HG03442 (cell line): ENCODE measurements around the gene ZBTB48.

ENCODE experiments used
- ATAC-seq: cut with Tn5 transposase; IDR thresholded peaks from one replicate; pipeline ENCODE4 v1.9.1; 2021; ENCODE audit warnings: mild to moderate bottlenecking, moderate library complexity; ENCODE audit not compliant: unreplicated experiment

Gene ZBTB48

DNA sequence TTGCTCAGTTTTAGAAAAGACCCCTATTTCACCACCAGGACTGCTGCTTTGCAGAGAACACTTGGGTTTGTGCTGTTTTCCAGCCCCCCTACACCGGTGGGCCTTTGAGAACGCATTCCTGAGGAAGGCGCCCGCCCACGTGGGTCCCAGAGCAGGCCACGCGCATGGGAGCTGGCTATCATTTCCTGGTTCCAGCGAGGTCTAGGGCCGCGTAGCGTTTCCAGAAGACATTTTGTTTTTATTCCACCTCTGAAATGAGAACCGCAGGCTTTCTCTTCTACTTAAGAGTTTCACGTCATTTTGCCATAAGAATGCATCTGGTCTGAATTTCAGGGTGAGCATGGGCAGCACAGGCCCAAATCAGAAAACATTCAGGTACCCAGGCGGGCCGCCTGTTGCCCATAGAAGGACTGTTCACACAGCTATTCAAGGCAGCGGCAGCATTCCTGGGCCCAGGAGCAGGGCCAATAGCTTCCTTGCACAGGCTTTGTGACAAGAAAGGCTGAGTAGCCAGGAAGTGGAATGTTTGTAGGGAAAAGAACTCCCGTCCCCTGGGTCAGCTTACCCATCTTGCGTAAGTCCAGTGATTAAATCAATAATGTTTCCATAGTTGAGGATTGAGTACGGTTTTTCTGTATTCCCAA, 24.2 kb downstream of the ZBTB48 start:
- no peak for ATAC-seq

DNA sequence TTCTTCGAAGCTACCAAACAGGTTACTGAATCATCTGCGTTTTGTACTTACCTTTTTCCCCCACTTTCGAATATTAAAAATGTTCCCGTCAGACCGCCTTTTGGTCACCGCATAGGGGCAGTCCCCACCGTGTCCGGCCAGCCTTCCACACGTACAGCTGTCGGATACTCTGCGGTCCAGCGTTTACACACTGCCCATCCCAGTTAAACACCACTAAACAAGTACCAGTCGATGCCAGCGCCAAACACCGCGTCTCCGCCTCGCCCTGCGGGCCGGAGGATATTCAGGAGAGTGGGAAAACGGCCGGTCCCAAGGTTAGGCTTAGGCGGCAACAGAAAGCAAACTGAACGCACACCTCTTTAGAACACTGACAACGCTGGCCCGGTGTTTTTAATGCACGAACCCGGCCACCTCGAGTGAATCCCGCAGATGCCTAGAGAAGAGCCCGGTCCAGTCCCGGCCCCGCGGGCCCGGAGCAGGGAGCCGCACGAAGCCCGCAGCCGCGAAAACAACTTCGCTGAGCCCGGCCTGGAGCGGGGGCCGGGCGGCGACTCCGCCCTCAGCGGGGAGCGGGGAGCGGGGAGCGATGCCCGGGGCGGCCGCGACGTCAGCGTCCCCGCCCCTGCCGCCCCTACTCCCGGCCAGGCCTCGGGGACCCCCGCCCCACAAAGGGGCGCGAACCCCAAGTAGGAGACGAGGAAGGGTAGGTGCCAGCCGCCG, 33.0 kb downstream of the ZBTB48 start:
- no peak for ATAC-seq

DNA sequence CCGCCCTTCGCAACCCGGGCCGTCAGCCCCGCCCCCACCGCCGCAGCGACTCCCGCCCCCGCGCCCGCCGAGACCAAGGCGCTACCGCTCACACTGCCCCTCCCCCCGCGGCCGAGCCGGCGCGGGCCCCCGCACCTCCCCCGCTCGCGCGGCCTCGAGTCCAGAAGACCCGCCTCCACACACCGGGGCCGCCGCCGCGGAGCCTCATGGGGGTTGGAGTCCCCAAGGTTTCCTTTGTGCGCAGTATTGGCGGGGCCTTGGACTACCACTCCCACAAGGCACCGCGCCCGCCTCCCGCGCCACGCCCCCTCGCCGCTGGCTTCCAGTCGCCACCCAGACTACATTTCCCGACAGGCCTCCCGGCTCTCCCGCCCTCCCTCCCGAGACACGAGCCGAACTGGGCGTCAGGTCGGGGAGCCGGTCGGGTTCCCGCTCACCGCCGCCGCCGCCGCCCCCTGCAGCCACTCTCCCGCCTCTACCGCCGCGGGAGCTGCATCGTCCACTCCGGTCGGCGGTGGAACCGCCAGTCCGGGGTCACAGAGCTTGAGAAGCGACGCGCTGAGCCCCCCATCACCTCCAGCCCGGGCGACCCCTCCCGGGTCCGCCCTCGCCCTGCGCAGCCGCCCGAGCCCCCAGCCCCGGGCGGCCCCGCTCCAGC, 33.7 kb downstream of the ZBTB48 start, which contains the start of gene PHF13:
Gene PHF13 (plus strand): TSS at position 371 of the 658 bp plus-strand sequence. CDS start 336 bp downstream, outside the sequence.
- ATAC-seq = peak; percentile 88

- ATAC-seq = no peak
These were observed 34.5 kb downstream of the ZBTB48 start for GRCh38 chr1:6614019-6614928.

GRCh38 chr1:6614929-6615785, 35.4 kb downstream of the ZBTB48 start:
- ATAC-seq = no peak

DNA sequence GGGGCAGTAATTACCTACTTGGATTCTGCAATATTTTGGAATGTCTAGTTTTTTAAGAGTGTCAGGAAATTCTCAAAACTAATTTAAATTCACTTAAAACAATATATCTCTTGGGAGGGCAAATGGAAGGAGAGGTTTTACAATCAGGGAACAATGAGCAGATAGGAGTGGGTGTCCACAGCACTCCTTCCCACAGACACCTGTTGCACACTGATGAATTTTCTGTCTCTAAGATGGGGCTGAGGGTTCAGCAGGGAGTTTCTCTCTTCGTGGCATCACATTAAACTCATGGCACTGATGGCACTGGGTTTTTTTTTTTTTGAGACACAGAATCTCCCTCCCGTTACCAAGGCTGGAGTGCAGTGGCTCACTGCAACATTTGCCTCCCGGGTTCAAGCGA, 39.3 kb downstream of the ZBTB48 start:
- ATAC-seq = no peak

- no peak for ATAC-seq
These were observed 41.9 kb downstream of the ZBTB48 start for GRCh38 chr1:6621429-6622391.

- no peak for ATAC-seq
These were observed 42.8 kb downstream of the ZBTB48 start for GRCh38 chr1:6622396-6623152.

DNA sequence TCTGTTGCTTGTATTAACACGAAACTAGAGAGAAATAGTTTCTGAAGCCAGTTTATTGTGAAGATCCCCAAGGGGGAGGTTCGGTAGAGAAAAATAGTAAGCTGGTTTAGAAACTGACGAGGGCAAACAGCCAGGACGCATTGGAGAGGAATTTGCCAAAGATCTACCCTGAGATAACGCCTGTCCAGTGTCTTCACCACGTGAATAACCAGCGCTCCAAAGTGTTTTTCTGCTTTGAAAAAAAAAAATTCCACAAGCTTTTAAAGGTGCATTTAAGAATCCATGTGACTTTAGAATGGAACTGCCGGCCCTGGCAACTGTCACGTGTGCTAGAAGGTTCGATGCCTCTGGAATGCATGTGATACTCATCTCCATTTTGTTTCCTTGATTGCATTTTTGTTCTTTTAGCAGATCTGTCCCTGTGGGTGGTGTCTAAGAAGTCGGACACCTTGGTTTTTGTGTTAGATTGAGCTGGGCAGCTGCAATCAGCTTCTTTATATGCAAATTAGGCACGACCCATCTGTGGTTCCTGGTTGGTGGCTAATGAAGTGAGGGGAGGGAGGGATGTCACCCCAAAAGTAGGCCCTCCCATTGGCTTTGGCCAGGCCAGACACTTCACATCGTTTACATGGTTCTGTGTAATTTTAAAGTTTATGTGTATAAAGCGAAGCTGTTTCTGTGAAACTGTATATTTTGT, 43.6 kb downstream of the ZBTB48 start:
- ATAC-seq = no peak

- peak; percentile 71 for ATAC-seq
These were observed 45.2 kb downstream of the ZBTB48 start, which contains the start of gene THAP3 for GRCh38 chr1:6624710-6625583. TSS of gene THAP3 (plus strand) at chr1:6624868. CDS start at chr1:6625219, 351 bp downstream.

DNA sequence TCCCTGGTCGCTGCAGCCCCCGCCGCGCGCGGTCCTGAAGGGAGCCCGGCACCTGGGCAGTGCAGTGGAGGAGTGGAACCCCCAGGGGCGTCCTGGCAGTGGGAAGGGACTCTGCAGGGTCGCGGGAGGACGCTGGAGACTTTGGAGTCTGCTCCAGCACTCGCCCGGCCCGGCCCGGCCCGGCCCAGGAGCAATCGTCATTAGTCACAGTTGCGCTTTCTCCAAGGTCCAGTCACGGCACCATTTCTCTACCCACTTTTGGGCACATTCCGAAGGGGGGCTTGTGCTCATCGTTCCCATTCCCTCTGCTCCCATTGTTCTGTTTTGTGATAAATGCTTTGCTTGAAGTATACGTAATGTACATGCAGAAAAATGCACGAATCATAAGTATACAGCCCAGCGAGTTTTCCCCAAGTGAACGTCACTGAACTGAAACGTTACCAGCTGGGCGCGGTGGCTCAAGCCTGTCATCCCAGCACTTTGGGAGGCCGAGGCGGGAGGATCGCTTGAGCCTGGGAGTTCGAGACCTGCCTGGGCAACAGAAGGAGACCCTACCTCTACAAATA, 45.9 kb downstream of the ZBTB48 start:
- ATAC-seq = no peak

- no peak for ATAC-seq
These were observed 47.2 kb downstream of the ZBTB48 start for GRCh38 chr1:6627031-6627430.

DNA sequence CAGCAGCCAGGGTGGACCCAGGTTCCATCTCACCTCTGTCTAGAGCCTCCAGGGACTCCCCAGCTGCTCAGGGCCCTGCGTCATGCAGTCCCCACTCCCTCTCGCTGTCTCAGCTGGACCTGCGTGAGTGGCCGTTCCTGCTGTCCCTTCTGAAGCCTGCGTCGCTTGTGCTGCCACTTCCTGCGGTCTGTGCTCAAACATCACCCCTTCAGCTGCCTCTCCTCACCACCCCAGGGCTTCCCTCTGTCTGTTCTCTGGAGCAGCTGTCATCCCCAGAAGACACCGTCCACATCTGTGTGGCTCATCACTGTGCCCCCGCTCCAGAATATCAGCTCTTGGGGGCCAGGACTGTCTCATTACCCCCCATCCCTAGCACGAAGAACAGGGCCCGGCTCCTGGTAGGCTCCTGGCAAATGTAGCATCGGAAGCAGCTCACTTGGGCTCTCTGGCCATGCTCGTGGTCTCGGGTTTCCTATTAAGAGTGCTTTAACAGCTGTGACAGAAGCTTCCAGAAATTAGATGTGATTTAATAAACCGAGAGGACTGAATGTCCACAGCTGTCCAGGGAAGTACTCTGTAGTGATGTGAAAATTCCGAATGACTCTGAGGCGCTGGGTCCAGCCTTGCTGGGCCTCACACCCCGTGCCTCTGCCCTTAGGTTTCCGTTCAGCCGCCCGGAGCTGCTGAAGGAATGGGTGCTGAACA, 48.2 kb downstream of the ZBTB48 start:
- ATAC-seq = no peak

DNA sequence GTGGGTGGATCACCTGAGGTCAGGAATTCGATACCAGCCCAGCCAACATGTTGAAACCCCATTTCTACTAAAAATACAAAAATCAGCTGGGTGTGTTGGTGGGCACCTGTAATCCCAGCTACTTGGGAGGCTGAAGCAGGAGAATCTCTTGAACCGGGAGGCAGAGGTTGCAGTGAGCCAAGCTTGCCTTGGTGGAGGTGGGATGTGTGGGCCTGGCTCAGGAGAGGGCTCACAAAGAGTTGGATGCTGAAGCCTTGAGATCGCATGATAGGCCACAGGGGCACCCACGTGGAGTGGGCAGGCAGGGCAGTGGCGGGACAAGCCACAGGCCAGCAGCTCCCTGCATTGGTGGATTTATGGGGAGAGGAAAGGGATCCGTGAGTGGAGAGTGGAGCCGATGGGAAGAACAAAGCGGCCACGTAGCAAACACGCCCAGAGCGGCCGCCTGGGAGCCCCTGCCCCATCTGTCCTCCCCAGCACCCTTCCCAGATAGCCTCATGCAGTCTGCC, 49.2 kb downstream of the ZBTB48 start:
- no peak for ATAC-seq

GRCh38 chr1:6630027-6630426, 50.2 kb downstream of the ZBTB48 start:
- ATAC-seq = no peak
